HG03139 (cell line): ENCODE results near the gene PKD1L1.

Source experiments
- ATAC-seq: cut with Tn5 transposase; IDR thresholded peaks from one replicate; pipeline ENCODE4 v1.9.1; 2021; ENCODE audit not compliant: unreplicated experiment

PKD1L1 gene

DNA sequence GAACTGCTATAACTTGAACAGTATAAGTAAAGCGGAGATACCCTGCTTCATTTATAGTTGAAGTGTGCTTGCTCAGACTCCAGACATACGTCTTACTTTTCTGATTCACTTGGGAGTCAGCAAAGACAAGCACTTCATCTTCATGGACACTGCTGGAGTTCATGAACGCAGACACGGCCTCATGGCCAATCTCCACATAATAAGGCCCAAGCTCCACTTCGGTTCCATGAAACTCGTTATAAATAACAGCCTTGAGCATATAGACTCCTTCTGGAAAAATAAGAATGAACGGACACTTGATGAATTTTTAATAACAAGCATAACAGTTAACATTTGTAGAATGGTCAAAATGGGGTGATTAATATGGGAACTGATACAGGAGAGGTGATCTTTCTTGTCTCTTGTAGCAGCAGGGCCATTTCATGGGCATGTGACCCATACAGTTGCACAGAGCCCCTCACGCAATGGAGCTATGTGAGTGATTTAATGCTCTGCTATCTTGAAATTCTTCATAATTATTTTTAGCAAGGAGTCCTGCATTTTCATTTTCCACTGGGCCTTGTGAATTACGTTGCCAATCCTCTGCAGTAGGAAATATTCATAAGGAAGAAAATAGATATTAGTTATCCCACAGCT is 40.2 kb downstream of the PKD1L1 start:
- ATAC-seq, result no peak

DNA sequence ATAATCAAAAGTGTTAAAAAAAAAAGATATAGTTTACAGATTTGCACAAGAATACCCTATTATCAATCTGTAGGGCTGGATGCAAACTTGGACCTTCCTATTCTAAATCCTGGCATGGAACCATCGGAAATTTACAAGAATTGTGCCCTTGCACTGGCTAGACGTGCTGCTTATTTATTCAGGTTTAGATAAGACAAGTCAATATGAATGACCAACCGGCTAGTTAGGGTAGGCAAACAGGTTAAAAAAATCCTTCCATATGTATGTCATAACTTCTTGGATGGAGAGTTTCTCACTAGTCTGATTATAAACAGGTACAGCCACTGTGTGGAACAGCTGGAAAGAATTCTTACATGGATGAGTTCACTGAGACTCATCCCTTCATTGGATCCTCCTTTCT is 41.4 kb downstream of the PKD1L1 start:
- ATAC-seq, result no peak

DNA sequence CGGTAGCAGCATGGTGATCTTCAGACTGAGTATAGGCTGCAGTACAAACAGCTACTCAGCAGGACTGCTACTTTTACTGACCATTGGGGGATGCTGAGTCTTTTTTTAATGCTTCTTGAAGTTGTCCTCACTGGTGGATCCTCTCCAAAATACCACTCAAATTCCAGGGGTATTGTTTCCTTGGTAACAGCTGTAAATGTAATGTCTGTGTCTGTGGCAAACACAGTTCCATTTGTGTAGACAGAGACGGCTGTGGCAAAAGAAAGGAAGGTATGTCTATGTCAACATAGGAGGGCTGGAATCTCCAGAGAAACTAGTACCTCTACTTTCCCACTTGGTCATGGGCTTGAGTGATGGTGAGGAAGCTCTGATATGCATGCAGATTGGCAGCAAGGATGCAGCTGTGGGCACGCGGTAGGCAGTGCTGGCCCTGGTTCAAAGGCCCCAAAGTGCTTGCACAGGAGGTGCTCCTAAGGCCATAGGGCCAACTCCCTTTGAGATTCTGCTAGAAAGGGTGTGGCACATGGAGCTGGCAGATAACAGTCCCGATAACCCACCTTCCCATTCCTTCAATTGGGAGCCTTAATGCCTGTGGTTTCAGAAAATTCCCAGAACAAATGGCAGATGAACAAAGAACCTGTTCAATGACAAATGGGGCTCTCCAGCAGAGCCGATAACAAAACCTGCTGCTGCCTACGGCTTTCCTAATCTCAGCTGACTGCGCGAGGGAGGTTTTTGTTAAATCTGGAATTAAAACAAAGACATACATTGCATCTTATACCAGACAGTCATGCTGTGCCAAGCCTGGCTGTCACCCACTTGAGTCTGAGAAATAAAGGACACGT is 43.0 kb downstream of the PKD1L1 start:
- no peak for ATAC-seq

DNA sequence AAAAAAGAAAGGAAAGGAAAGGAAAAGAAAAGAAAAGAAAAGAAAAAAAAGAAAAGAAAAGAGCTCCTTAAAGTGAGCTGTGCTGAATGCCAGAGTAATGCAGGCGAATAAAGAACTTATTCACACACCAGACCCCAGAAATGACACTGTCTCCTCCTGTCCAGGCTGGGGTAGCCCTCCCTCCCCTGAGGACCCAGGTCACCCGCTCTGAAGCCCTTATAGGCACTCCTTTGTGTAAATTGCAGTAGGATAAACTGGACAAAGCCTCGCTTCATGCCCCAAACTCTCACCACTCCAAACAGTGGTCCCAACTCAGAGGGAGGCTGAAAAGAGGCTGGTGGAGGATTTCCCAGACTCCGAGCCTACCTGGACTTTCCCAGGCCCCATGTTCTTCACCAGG is 46.3 kb downstream of the PKD1L1 start:
- no peak for ATAC-seq

DNA sequence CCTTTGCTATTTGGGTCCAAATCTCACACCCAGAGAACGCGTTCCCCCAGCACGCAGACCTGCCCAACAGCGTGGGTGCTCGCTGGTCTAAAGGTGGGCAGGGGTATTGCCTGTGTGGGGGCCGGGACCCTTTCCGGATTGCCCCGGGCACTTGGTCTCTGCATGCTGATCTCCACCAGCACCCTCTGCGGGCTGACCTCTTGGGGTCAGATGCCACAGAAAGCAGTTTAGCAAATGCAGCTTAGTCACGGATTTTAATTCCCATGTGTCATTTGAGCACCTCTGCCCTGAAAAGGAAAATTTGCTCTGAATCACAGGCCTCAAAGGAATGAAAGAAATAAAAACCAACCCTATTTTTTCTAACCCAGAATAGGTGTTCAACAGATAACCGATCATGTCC is 46.7 kb downstream of the PKD1L1 start:
- ATAC-seq, result no peak

DNA sequence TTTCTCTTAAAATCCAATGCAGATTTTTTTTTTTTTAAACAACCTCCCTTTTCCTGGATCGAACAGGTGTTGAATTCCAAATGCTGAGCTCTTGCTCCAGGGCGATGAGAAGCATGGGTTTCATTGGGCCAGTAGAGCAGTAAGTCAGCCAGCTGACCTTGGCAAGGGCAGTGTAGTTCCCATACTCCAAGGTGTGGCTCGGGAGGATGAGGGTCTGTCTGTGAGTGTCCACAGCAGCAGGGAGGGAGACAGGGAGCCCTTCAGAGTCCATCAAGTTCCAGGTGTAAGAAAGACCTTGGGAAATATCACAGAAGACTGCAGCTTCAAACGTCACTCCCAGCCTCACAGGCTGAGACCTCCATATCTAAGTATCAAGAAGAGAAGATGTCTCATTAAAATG is 50.4 kb downstream of the PKD1L1 start:
- no peak for ATAC-seq

DNA sequence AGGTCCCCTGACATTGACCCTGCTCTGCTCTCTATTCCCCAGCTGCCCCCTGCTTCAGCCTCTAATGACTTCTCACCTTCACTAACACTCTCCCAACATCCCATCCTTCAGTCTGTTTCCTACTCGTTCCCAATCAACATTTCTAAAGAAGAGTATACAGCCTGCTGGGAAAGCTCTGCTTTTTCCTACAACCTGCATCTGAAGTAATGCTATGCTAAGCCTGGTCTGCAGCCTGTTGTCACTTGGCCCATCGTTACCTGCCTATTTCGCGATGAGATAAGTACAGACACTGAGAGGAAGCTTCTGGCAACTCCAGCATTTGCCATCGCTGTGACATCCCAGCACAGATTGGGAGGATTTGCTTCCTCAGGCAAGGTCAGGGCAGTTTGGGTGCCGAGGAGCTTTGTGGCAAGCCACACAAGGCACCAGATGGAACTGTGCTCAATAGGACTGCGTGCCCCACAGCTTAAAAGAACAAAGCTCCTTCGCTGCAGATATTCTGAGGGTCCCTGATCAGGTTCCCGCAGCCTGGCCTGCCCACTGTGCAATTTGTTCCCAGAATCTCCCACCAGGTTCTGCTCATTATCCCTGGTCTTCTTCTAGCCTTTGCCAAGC is 51.4 kb downstream of the PKD1L1 start:
- no peak for ATAC-seq

DNA sequence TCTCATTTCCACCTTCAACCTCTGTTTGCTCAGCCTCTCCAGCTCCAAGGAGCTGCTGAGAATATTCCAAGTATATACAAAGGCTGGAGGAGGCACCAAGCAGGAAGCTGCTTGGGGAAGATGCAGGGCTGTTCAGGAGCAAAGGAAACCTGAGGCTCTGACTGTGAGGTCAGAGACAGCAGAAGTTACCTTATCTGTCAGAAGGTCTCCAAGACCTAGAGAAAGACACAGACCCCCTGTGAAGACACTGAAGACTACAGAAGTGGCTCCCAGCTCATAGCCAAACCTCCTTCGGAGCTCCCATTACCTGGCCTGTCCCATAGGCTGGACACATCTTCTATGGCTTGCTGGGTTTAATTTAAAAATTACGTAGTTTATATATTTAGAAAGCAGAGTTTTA is 53.2 kb downstream of the PKD1L1 start:
- ATAC-seq, result no peak

DNA sequence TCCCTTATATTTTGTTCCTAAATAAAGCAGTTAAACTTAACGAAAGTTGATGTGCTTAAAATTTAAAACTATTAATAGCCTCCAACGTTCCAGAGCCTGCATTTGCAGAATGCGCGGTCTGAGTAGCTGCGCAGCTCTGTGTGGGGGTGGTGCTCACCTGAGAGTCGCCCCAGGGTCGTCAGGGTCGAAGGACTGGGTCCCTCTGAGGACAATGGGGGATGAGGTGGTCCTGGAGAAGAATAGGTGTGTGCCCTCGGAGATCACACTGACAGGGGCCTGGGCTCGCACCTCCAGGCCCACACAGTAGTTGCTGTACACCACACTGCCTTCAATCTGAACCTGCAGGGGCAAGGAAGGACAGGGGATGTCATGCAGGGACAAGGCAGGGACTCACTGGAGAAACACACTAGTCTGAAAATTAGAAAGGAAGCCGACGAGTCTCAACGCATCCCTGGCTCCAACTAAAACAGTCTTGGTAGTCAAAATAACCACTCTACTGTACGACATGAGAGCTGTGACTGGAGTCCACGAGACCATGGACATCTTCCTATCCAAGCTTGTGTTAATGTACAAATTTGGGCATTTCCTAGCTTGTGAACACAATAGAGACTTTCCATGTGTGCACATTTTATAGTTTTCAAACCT is 54.4 kb downstream of the PKD1L1 start:
- ATAC-seq, result no peak

DNA sequence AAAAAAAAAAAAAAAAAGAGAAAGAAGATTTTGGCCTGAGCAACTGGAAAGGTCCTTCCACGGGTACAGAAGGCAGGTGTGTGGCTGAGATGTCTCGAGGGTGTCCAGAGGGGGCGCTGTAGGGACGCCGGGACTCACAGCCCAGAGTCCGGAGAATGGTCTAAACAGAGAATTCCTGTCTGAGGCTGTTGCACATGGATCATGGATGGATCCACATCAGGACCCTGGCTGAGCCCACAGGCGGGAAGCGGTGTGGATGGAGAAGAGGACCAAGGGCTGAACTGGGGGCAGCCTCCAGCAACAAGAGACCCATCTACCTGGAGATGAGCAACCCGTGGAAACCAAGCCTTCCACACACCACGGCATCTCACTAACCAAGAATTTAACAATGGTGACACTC is 55.0 kb downstream of the PKD1L1 start:
- ATAC-seq, result no peak

DNA sequence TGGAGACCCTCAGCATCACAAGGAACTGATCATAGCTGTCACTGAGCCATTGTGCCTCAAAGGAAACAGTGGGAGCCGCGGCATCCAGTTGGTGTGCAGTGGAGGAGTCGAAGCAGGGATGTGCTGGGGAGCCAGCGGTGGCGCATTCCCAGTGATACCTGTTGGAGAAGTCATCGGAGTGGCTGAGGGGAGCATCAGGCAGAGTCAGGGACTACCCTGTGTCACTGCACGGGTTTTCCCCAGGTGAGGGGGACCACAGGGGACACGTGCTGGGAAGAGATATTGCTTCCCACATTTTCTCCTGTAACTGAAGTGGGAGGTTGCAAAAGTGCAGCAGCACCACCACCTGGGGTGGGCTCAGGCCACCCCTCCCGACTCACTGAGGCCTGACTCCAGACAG is 57.7 kb downstream of the PKD1L1 start:
- ATAC-seq, result no peak

DNA sequence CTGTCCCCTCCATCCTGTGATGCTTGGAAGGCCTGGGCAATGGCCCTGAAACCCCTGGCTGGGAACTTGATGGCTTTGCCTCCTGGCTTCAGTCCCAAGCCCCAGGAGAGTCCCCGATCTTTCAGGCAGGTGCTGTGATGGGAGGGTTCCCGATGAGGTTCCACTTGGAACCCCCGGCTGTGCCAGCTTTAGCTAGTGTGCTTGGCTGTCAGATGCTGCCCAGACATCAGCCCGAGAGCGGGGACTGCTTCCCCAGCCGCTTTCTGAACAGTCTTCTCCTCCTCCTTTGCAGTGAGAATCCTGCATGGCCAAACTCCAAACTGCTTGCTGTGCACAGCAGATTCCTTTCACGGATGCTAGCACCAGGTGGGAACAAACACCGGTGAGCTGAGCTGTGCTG is 58.1 kb downstream of the PKD1L1 start:
- no peak for ATAC-seq

DNA sequence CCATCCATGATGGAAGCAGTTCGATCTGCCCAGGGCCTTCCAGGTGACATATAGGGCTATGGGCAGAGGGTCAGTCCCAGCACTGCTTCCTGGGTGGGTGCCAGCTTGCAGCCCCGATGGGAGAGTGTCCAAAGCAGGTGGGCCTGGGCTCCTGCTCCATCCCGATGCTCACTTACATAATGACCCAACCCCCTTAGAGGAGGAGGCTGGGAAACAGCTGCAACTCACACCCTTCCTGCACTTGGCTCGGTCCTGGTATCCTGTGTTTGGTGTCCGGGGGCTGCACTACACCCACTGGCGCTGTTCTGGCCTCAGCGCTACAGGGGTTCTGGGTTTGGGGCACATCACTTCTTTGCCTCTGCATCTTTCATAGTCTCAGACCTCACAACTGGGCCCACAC is 58.5 kb downstream of the PKD1L1 start:
- ATAC-seq, result no peak

DNA sequence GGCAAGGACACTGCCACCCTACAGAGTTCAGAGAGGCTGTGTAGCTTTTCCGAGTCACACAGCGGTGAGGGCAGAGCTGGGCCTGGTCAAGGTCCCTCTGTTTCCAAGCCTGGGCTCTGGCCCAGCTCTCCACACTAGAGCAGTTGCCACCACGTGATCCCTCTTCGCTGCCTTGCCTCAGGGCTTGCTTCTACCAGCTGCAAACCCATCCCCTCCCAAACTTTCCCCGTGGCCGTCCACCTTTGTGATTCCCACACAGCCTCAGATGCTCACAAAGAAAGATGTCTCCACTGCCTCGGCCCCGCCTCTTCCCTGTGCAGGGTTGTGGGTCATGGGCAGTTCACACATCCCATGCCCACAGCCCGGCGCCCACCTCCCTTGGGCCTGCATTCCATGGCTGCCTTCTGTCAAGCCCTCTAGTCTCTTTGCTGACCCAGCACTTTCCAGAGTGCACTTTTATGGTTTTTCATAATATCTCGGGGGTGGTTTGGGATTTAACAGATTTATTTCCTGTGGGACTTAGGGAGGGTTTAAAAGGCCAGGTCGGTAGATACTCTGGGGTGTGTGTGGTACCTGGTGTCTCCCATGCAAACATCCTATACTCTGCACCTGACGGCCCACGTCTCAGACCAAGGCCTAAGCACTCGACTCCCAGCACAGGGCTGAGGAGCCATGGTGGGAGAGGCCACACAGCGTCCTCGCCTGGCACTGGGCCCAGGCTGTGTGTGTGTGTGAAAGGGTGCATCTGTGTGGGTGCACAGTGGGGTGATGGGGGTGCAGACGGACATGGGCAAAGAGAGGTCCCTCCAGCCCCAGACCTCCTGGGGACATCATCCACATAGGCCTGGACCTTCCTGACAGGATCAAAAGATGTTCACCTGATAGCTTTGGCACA is 59.6 kb downstream of the PKD1L1 start:
- no peak for ATAC-seq

DNA sequence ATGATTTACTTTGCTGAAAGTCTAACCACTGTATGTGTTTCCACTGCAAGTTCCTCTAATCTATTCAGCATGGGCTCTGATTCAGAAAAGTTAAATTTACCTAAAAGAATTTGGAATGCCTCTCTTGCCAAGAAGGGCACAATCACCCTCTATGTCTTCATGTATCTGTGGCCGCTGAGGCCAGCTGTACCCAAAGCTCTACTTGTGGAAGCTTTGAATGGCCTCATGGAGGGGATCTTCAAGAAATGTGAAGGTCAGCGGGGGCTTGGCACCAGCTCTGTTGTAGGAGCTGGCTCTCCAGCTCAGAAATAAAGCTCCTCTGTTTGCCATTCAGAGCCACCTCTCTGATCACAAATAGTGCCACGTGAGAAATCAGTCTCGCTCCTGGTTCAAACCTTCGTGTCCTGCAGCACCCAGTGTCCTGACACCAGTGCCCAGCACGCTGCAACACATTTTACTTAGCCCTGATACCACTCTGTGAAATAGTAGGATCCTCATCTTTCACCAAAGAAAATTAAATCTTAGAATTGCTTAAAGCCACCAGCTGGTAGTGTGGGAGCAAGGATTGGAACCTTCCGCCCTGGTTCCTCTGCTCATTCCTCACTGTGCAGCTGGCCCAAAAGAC is 61.1 kb downstream of the PKD1L1 start:
- ATAC-seq, result no peak

DNA sequence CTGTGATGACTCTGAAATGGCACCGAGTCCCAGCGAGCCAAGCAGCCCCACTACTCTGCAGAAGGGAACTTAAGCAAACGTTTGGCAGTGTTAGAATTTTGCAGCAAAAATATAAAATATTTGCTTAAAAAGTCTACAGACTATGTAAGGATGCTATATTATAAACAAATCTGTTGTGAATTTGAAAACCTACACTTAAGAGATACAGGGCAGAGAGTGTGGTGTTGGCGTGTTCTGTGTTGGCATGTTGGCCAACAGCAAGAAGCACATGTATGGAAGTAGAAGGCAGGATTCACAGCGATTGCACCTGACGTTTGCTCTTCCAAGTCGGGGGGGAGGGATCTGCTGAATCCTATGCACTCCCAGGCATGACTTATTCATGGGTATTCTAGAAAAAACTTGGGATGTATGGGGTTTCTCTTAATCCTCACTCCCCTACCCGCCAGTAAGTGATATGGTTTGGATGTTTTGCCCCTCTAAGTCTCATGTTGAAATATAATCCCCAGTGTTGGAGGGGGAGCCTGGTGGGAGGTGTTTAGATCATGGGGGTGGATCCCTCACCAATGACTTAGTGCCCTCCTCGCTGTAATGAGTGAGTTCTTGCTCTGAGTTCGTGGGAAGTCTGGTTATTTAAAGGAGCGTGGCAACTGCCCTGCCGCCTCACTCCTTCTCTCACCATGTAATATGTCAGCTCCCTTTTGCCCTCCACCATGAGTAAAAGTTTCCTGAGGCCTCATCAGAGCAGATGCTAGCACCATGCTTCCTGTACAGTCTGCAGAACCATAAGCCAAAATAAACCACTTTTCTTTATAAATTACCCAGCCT is 62.1 kb downstream of the PKD1L1 start:
- no peak for ATAC-seq

DNA sequence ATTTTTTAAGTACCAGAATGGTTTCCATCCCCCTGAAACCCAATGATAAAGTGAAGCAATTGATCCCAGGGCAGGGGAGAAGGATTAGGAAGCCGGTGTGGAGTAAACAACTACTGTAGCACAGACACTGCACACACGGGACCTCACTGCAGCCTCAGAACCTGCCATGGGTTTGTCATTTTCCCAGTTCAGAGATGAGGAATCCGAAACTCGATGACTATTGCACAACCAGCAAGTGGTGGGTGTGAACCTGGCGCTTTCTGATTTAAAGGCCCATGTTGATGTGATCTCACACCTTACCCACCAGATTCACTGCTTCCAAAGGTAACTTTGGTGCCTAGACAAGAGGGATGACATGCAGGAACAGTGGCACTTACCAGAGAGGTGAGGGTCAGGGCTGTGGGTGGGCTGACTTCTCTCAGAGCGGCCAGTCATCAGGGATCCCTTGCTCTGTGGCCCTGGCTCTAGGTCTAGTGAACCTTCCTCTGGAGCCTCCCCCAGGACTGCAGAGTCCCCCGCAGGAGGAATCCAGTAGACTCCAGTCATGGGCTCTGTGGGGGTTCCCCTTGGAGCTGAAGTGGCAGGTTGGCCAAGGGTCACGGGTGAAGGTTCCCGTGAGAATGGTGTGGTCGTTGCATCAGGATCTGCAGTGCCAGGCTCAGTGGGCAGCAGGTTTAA is 62.8 kb downstream of the PKD1L1 start:
- no peak for ATAC-seq

DNA sequence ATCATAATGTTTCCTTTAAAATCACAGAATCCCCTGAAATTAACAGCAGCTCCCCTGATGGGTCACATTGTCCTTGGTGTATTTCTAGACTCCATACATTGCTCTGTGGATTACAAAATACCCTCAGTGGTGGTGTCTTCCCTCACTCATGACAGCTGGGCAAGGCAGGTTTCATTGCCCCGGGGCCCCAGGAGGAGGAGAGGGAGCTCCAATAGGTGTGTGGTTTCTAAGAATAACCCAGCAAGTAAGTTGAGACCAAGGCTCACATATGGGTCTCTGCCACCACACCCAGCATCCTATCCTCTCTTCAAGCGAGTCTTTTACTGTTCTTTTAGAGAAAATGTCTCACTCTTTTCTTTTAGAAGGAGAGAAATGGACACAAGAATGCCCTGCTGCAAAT is 63.6 kb downstream of the PKD1L1 start:
- ATAC-seq, result no peak

DNA sequence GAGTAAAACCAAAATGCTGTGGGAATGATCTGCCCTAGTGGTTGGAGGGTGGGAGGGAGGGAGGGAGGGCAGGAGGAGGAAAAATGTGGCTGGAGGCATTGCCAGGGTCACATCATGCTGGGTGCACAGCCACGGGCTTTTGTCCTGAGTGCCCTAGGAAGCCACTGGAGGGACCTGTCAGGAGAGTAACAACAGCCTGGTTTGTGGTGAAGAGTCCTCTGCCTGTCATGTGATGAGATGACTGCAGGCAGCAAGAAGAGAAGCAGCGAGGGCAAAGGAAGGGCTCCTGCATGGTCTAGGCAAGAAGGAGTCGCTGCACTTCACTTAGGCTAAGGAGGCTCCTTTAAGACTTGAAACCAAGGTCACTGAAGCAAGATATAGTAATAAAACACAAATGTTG is 65.6 kb downstream of the PKD1L1 start:
- no peak for ATAC-seq
